ENCODE measurements around the gene ZFR. TPM values are rescaled to one million over a fixed set of nuclear protein-coding genes. Genes with fewer than 3 reads are reported as not detected.
"Not testable (repeated sequence)": the region's sequence is repeated elsewhere in the genome, so short reads cannot be mapped to it uniquely, and the experiment has no call there.

ZFR gene
- polyA plus RNA-seq, 1 experiment: 88.6 TPM

- TF ChIP-seq CTCF (IDR thresholded peaks at IDR 0.05; ENCODE audit: insufficient read depth, low read depth, low read length): no peak
- Histone ChIP-seq H3K4me3 (ENCODE audit: low read depth, low read length) (no peak overlapping the region), H3K27me3 (ENCODE audit: control insufficient read depth, insufficient read depth, low read length) (no peaks in the 10 kb centered on the region; the same call in 1 of the 2 replicates), H3K36me3 (ENCODE audit: control insufficient read depth, insufficient read depth, low read length) (no peaks in the 10 kb centered on the region)
- CTCF ChIA-PET: interaction anchor here (1.1 kb wide), 1 partner anchor 143 kb away, joined by 3 read pairs; no protein-coding TSS in a partner anchor
- POLR2A ChIA-PET: no interaction called here
- no peak for DNase-seq (ENCODE audit: low read depth)
These were observed 9.4 kb upstream of the ZFR start for GRCh38 chr5:32453916-32454315.

GRCh38 chr5:32452316-32452715 is 7.8 kb upstream of the ZFR start:
- DNase-seq (ENCODE audit: low read depth); H3K4me3 ChIP-seq (ENCODE audit: low read depth, low read length); H3K27me3 ChIP-seq (ENCODE audit: control insufficient read depth, insufficient read depth, low read length); POLR2A ChIA-PET; H3K36me3 ChIP-seq (ENCODE audit: control insufficient read depth, insufficient read depth, low read length): not testable (repeated sequence)
- CTCF ChIA-PET: interaction anchor here (1.0 to 1.6 kb wide), 2 partner anchors 9 to 138 kb away, joined by 3 to 5 read pairs; no protein-coding TSS in a partner anchor

GRCh38 chr5:32450952-32451351 is 6.4 kb upstream of the ZFR start:
- TF ChIP-seq CTCF (IDR thresholded peaks at IDR 0.05; ENCODE audit: insufficient read depth, low read depth, low read length): 0 out of 2 replicates have a peak, but pooled peaks have one; percentile 5
- Histone ChIP-seq H3K4me3 (ENCODE audit: low read depth, low read length) (no peak overlapping the region), H3K27me3 (ENCODE audit: control insufficient read depth, insufficient read depth, low read length) (no peaks in the 10 kb centered on the region; the same call in 1 of the 2 replicates), H3K36me3 (ENCODE audit: control insufficient read depth, insufficient read depth, low read length) (no peaks in the 10 kb centered on the region)
- ChIA-PET CTCF (no interaction called here), POLR2A (no interaction called here)
- no peak for DNase-seq (ENCODE audit: low read depth)

GRCh38 chr5:32449262-32449661 is 4.7 kb upstream of the ZFR start:
- ChIA-PET POLR2A (no interaction called here), CTCF (interaction anchor here (1.2 to 2.6 kb wide), 3 partner anchors 9 to 140 kb away, joined by 3 to 14 read pairs (median 3); no protein-coding TSS in a partner anchor)
- Histone ChIP-seq H3K4me3 (ENCODE audit: low read depth, low read length) (no peak overlapping the region), H3K27me3 (ENCODE audit: control insufficient read depth, insufficient read depth, low read length) (no peaks in the 10 kb centered on the region), H3K36me3 (ENCODE audit: control insufficient read depth, insufficient read depth, low read length) (no peaks in the 10 kb centered on the region)
- DNase-seq (ENCODE audit: low read depth): no peak
- no peak for TF ChIP-seq CTCF (IDR thresholded peaks at IDR 0.05; ENCODE audit: insufficient read depth, low read depth, low read length)

- Histone ChIP-seq H3K36me3 (ENCODE audit: control insufficient read depth, insufficient read depth, low read length) (no peaks in the 10 kb centered on the region), H3K27me3 (ENCODE audit: control insufficient read depth, insufficient read depth, low read length) (no peaks in the 10 kb centered on the region), H3K4me3 (ENCODE audit: low read depth, low read length) (no peak overlapping the region)
- DNase-seq (ENCODE audit: low read depth): no peak
- POLR2A ChIA-PET: no interaction called here
- TF ChIP-seq CTCF (IDR thresholded peaks at IDR 0.05; ENCODE audit: insufficient read depth, low read depth, low read length): no peak
- CTCF ChIA-PET: no interaction called here
These were observed 2.1 kb upstream of the ZFR start for GRCh38 chr5:32446630-32447029.

All from BJ (cell line).